HG02678 (cell line): ENCODE data around the gene AMPH.
"Not testable (repeated sequence)": the region's sequence is repeated elsewhere in the genome, so short reads cannot be mapped to it uniquely, and the experiment has no call there.

Experiments
- ATAC-seq: cut with Tn5 transposase; IDR thresholded peaks from one replicate; pipeline ENCODE4 v1.9.1; 2021; ENCODE audit warnings: mild to moderate bottlenecking, moderate library complexity; ENCODE audit not compliant: unreplicated experiment

Gene AMPH

DNA sequence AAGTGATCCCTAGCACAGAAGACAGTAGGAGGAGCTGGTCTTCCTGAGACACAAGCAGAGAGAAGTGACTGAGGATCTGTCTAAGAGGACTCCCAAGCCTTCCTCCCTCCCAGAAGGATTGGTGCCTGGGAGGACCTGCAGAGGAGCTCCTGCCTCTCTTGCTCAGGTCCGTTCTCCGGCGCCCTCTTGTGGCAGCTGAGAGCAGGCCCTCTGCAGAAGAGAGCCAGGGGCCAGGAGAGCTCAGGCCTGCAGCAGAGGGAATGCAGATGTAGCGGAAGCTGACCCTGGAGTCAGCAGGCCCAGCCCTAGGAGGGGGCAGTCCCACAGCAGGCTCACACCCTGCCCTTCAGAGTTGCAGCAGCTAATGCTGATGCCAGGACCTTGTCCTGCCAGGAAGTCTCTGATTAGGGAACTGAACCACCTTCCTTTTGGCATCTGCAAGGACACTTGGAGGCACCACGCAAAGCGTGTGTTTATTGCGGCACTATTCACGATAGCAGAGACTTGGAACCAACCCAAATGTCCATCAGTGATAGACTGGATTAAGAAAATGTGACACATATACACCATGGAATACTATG is 276.8 kb downstream of the AMPH start:
- ATAC-seq, result not testable (repeated sequence)

DNA sequence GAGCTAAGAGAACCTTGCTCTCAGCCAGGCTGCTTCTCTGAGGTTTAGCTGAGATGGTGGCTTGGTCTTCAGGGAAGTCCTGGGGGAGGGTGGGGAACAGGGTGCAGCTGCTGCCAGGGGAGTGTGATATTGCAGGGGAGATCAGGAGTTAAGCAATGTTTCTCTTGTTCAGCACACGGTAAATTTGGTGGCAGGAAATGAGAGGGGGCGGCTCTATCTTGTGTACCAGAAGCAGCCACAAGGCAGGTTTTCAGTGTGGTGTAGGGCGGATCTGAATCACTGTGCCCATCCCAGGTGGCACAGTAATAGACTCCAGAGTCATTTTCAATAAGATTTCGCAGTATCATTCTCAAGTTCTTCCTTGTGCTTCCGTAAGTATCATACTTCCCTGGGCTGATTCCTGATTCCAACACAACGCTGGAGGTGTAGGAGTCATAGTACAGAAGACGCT is 277.7 kb downstream of the AMPH start:
- peak; percentile 46 for ATAC-seq

DNA sequence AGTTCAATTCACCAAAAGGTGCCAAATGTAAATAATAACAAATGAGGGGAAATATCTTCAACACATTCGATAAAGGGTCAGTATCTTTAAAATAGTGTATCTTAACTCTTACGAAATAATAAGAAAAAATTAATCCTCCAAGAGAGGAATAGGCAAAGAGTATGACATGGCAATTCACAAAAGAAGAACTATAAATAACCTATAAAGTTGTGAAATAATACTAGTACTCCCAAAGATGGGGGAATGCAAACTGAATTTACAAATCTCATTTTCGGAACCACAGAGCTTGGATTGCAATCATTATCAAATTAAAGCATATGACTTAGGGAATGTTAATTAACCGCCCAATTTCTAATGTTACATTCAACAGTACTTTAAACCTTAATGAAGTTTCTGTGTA is 279.6 kb downstream of the AMPH start:
- no peak for ATAC-seq

DNA sequence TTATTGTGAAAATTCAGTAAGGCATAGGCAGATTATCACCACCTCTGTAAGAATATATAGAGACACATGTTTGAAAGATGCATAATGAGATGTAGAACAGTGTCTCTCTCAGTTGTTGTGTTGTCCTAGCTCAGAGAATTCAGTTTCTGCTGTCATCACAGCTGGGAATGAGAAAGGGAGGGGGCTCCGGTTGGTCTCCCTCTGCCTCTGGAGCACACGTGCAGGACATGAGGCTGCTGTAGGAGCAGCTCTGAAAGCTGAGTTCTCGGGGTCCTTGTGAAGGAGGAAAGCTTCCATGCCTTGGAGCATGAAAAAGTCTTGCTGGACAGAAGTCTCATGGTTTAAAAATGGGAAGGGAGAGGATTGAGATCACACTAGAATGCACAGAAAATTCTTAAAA is 280.4 kb downstream of the AMPH start:
- not testable (repeated sequence) for ATAC-seq

DNA sequence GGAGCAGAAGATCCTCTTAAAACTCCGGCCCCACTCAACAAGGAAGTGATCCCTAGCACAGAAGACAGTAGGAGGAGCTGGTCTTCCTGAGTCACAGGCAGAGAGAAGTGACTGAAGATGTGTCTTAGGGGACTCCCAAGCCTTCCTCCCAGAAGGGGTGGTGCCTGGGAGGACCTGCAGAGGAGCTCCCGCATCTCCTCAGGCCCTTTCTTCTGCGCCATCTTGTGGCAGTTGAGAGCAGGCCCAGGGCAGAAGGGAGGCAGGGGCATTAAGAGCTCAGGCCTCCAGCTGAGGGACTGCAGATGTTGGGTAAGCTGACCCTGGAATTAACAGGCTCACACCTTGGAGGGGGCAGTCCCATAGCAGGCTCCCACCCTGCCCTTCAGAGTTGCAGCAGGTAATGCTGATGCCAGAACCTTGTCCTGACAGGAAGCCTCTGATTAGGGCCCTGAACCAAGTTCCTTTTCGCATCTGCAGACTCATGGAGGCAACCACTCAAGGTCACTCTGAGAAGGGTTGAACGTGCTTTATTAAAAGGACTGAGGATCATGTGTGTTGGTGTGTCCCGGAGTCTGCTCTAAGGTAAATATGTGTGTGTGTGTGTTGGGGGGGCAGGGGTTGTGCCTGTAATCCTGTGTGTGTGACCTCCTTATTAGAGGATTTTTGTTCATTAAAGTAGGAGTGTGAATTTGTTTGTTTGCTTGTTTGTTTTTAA is 281.1 kb downstream of the AMPH start:
- ATAC-seq, result peak; percentile 69

DNA sequence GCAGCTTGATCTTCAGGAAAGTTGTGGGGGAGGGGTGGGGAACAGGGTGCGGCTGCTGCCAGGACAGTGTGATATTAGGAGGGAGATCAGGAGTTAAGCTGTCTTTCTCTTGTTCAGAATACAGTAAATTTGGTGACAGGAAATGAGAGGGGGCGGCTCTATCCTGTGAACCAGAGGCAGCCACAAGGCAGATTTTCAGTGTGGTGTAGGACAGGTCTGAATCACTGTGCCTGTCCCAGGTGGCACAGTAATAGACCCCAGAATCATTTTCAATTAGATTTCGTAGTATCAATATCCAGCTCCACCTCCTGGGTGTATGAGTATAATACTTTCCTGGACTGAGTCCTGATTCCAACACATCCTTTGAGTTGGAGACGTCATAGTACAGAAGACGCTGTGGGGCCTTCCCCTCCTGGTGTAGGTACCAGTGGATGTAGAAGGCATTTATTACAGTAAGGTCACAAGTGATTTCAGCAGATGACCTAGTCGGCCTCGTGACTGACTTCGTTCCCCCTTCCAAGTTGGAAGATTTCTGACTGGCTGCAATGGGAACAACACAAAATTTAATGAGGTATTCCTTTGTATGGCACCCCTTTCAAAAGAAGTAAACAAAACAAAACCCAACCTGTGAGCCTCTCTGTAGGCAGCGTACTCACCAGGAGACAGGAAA is 281.9 kb downstream of the AMPH start:
- ATAC-seq, result peak; percentile 27

DNA sequence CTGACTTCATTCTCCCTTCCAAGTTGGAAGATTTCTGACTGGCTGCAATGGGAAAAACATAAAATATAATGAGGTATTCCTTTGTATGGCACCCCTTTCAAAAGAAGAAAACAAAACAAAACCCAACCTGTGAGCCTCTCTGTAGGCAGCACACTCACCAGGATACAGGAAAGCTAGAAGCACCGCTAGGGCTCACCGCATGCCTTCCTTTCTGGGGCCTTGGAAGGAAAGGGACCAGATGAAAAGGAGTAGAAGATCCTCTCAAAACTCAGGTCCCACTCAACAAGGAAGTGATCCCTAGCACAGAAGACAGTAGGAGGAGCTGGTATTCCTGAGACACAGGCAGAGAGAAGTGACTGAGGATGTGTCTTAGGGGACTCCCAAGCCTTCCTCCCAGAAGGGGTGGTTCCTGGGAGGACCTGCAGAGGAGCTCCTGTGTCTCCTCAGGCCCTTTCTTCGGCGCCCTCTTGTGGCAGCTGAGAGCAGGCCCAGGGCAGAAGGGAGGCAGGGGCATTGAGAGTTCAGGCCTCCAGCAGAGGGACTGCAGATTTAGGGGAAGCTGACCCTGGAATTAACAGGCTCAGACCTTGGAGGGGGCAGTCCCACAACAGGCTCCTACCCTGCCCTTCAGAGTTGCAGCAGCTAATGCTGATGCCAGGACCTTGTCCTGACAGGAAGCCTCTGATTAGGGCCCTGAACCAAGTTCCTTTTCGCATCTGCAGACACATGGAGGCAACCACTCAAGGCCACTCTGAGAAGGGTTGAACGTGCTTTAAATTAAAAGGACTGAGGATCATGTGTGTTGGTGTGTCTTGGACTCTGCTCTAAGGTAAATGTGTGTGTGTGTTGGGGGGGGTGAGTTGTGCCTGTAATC is 285.6 kb downstream of the AMPH start:
- peak; percentile 52 for ATAC-seq

DNA sequence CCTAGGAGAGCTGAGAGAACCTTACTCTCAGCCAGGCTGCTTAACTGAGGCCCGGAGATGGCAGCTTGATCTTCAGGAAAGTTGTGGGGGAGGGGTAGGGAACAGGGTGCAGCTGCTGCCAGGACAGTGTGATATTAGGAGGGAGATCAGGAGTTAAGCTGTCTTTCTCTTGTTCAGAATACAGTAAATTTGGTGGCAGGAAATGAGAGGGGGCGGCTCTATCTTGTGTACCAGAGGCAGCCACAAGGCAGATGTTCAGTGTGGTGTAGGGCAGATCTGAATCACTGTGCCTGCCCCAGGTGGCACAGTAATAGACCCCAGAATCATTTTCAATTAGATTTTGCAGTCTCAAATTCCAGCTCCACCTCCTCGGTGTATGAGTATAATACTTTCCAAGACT is 286.4 kb downstream of the AMPH start:
- peak; percentile 53 for ATAC-seq

DNA sequence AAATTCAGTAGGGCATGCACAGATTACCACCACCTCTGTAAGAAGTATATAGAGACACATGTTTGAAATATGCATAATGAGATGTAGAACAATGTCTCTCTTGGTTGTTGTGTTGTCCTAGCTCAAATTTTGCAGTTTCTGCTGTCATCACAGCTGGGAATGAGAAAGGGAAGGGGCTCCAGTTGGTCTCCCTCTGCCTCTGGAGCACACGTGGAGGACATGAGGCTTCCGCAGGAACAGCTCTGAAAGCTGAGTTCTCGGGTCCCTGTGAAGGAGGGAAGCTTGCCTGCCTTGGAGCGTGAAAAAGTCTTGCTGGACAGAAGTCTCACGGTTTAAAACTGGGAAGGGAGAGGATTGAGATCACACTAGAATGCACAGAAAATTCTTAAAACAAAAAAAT is 289.0 kb downstream of the AMPH start:
- not testable (repeated sequence) for ATAC-seq

DNA sequence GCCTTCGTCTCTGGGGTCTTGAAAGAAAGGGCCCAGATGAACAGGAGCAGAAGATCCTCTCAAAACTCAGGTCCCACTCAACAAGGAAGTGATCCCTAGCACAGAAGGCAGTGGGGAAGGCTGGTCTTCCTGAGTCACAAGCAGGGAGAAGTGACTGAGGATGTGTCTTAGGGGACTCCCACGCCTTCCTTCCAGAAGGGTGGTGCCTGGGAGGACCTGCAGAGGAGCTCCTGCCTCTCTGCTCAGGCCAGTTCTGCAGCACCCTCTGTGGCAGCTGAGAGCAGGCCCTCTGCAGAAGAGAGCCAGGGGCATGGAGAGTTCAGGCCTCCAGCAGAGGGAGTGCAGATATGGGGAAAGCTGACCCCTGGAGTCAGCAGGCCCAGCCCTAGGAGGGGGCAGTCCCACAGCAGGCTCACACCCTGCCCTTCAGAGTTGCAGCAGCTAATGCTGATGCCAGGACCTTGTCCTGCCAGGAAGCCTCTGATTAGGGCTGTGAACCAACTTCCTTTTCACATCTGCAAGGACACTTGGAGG is 289.9 kb downstream of the AMPH start:
- peak; percentile 34 for ATAC-seq

DNA sequence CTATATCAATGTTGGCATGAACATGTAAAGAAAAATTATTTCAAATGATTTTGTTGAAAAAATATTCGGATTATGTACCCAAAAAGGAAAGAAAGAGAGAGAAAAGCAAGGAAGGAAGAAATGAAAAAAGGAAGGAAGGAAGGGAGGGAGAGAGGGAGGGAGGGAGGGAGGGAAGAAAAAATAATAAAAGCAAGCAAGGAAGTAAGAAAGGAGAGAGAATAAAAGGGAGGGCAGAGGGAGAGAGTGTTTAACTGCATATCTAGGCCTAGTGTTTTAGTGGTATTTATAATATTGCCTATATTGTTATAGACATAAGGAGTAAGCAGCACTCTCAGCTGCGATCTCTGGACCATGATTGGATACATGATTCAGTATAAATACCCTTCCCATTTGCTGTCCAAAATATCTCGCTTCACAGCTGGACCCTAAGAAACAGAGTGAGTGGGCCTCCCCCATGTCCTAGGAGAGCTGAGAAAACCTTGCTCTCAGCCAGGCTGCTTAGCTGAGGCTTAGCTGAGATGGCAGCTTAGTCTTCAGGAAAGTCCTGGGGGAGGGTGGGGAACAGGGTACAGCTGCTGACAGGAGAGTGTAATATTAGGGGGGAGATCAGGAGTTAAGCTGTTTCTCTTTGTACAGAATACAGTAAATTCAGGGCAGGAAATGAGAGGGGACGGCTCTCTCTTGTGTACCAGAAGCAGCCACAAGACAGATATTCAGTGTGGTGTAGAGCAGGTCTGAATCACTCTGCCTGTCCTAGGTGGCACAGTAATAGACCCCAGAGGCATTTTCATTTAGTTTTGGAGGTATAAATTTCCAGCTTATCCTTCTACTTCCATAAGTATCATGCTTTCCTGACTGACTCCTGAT is 291.0 kb downstream of the AMPH start:
- no peak for ATAC-seq

DNA sequence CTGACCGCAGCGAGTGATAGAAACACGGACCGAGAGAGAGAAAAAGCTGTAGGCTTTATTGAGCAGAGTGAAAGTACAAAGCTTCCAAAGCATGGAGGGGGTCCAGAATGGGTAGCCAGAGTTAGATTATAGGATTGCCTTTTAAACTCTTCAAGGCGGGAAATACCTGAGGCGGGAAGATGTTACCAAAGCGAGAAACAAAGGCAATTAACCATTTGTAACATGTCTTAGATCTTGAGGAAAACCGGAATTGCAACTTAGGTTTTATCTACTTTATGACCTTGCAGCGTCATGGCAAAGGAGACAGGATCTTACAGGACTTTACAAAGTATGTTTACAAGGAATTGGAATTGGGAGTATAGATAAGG is 295.0 kb downstream of the AMPH start:
- not testable (repeated sequence) for ATAC-seq

DNA sequence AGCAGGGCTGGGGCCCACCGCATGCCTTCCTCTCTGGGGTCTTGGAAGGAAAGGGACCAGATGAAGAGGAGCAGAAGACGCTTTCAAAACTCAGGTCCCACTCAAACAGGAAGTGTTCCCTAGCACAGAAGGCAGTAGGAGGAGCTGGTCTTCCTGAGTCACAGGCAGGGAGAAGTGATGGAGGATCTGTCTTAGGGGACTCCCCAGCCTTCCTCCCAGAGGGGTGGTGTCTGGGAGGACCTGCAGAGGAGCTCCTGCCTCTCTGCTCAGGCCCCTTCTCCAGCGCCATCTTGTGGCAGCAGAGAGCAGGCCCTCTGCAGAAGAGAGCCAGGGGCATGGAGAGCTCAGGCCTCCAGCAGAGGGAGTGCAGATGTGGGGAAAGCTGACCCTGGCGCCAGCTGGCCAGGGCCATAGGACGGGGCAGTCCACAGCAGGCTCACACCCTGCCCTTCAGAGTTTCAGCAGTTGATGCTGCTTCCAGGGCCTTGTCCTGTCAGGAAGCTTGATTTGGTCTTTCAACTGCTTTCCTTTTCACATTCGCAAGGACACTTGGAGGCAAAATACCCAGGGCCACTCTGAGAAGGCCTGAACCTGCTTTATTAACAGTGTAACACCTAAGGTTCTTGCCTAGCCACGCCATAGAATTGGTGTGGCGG is 295.6 kb downstream of the AMPH start:
- peak; percentile 99 for ATAC-seq

DNA sequence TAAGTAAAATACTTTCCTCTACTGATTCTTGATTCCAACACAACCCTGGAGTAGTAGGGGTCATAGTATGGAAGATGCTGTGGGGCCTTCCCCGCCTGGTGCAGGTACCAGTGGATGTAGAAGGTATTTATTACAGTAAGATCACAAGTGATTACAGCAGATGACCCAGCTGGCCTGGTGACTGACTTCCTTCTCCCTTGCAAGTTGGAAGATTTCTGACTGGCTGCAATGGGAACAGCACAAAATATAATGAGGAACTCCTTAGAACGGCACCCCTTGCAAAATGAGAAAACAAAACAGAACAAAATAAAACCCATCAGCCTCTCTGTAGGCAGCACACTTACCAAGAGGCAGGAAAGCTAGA is 296.1 kb downstream of the AMPH start:
- ATAC-seq, result no peak

DNA sequence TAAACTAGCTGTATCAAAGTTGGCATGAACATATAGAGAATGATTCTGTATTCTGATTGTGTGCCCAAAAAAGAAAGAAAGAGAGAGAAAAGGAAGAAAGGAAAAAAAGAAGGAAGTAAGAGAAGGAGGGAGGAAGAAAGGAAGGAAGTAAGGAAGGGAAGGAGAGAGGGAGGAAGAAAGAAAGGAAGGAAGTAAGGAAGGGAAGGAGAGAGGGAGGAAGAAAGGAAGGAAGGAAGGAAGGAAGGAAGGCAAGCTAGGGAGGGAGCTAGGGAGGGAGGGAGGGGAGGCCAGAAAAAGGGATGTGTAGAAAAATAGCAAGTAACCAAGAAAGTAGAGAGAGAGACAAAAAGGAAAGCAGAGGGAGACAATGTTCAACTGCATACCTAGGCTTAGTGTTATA is 297.0 kb downstream of the AMPH start:
- ATAC-seq, result no peak
